ENCODE measurements around the gene MAP1LC3B2. TPM values are rescaled to one million over a fixed set of nuclear protein-coding genes. Genes with fewer than 3 reads are reported as not detected.

Gene MAP1LC3B2
- total and polyA plus RNA-seq, 8 donors = 1.3 to 16.9 (median 2.3) TPM; not detected in 2

DNA sequence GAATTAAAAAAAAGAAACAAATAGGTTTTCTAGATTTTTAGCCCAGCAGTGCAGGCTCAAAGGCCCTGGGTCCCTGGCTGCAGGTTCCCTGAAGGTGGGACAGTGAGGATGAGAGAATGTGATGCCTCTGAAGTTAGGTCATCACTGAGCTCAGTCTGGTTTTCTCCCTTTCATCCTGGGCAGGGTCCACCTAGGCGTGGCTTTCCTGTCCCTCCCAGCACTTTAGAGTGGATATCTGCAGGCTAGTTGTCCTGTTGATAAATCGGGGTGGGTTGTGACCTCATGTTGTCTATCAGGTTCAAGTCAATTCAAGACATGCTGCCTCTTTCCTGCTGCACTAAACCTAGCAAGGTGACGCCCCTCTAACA is 60.9 kb downstream of the MAP1LC3B2 start:
- intact Hi-C loops (cut with DNase I; ENCODE audit: low total_unique reads) = no loop called here
- H3K27me3 ChIP-seq = no peaks in the 10 kb centered on the region
- H3K4me1 ChIP-seq = no peaks in the 10 kb centered on the region
- DNase-seq = no peak
- TF ChIP-seq EP300 (IDR thresholded peaks at IDR 0.05) (no peak), POLR2A (IDR thresholded peaks at IDR 0.05) (no peak), CTCF (IDR thresholded peaks at IDR 0.05) (no peak), POLR2AphosphoS5 (IDR thresholded peaks at IDR 0.05) (no peak)
- H3K9me3 ChIP-seq = peaks cover 0 to 12% (median 6%) of the 10 kb centered on the region in 4 donors
- H3K27ac ChIP-seq = no peak overlapping the region
- 49 to 76% (median 67%) methylated on average over 3 of the region's 3 CpGs for WGBS, 5 donors
- no peak overlapping the region for H3K4me3 ChIP-seq
- H3K36me3 ChIP-seq = no peaks in the 10 kb centered on the region

- H3K36me3 ChIP-seq = no peaks in the 10 kb centered on the region
- no peaks in the 10 kb centered on the region for H3K4me1 ChIP-seq
- 60 to 70% (median 64%) methylated on average over 16 of the region's 16 CpGs for WGBS, 5 donors
- peaks cover 0 to 12% (median 6%) of the 10 kb centered on the region in 4 donors for H3K9me3 ChIP-seq
- no peak overlapping the region for H3K4me3 ChIP-seq
- TF ChIP-seq POLR2A (IDR thresholded peaks at IDR 0.05) (no peak), CTCF (IDR thresholded peaks at IDR 0.05) (no peak), EP300 (IDR thresholded peaks at IDR 0.05) (no peak), POLR2AphosphoS5 (IDR thresholded peaks at IDR 0.05) (no peak)
- no peak for DNase-seq
- intact Hi-C loops (cut with DNase I; ENCODE audit: low total_unique reads) = no loop called here
- no peaks in the 10 kb centered on the region for H3K27me3 ChIP-seq
- H3K27ac ChIP-seq = no peak overlapping the region
Observed at GRCh38 chr12:116620492-116621191, 61.5 kb downstream of the MAP1LC3B2 start.

DNA sequence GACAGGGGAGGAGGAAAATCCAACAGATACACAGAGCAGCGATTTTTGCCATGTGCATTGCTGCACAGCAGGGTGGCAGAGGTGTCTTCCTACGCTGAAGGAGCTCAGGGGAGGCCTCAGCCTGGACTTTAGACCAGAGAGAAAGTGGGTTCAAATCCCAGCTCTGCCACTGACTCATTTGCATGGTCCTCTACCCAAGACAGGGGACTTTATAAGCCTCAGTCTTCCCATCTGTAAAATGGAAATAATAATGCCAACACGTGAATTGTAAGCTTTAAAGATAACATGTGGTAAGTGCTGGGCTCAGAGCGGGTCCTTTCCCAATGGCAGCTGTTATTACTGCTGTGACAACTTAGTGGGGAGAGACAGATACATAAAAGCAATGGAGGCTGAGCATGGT is 62.0 kb downstream of the MAP1LC3B2 start:
- TF ChIP-seq POLR2AphosphoS5 (IDR thresholded peaks at IDR 0.05) = no peak
- no peak for TF ChIP-seq CTCF (IDR thresholded peaks at IDR 0.05)
- TF ChIP-seq POLR2A (IDR thresholded peaks at IDR 0.05) = no peak
- TF ChIP-seq EP300 (IDR thresholded peaks at IDR 0.05) = no peak
- intact Hi-C loops (cut with DNase I; ENCODE audit: low total_unique reads) = no loop called here
- Histone ChIP-seq H3K9me3 (peaks cover 0 to 12% (median 6%) of the 10 kb centered on the region in 4 donors), H3K27ac (no peak overlapping the region), H3K4me3 (no peak overlapping the region), H3K4me1 (no peaks in the 10 kb centered on the region), H3K36me3 (no peaks in the 10 kb centered on the region), H3K27me3 (peaks cover 0 to 2% (median 0%) of the 10 kb centered on the region in 3 donors)
- 71 to 94% (median 87%) methylated on average over 4 of the region's 4 CpGs for WGBS, 5 donors
- no peak for DNase-seq

- 52 to 78% (median 68%) methylated on average over 8 of the region's 8 CpGs for WGBS, 5 donors
- intact Hi-C loops (cut with DNase I; ENCODE audit: low total_unique reads) = no loop called here
- Histone ChIP-seq H3K4me3 (no peak overlapping the region), H3K9me3 (peaks cover 0 to 12% (median 6%) of the 10 kb centered on the region in 4 donors), H3K36me3 (no peaks in the 10 kb centered on the region), H3K27me3 (peaks cover 0 to 5% (median 0%) of the 10 kb centered on the region in 3 donors), H3K4me1 (no peaks in the 10 kb centered on the region), H3K27ac (no peak overlapping the region)
- TF ChIP-seq EP300 (IDR thresholded peaks at IDR 0.05) = no peak
- TF ChIP-seq CTCF (IDR thresholded peaks at IDR 0.05) = no peak
- TF ChIP-seq POLR2A (IDR thresholded peaks at IDR 0.05) = no peak
- no peak for TF ChIP-seq POLR2AphosphoS5 (IDR thresholded peaks at IDR 0.05)
- DNase-seq = no peak
Observed at GRCh38 chr12:116624516-116624915, 65.3 kb downstream of the MAP1LC3B2 start.

Data from stomach (tissue), 9 donors.